ENCODE measurements around the gene SLC46A2.

The SLC46A2 gene

DNA sequence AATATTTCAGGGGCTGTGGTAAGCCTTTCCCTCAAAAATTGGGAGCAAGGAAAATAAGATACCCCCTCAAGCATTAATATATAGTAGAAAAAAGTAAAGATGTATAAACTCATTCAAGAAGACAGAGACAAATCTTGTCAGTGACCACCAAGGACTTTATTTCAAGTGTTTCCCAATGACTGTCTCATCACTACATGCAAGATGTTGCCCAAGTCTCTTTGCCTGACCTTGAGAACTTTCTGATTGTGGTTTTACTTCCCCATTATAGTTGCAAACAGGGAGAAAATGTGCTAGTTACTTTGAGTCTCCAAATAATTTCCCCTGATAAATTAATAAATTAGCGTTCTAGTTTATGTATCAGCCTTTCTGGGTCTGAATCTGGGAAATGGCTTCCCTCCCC, 4.0 kb upstream of the SLC46A2 start:
- Histone ChIP-seq H3K36me3 (no peaks in the 10 kb centered on the region), H3K9me3 (ENCODE audit: severe bottlenecking) (no peaks in the 10 kb centered on the region), H3K27ac (no peak overlapping the region), H3K27me3 (ENCODE audit: insufficient read depth, low read depth, severe bottlenecking) (no peaks in the 10 kb centered on the region), H3K4me3 (ENCODE audit: low read depth, low read length) (no peak overlapping the region)
- DNase-seq, result no peak
- TF ChIP-seq, protein P1, sequence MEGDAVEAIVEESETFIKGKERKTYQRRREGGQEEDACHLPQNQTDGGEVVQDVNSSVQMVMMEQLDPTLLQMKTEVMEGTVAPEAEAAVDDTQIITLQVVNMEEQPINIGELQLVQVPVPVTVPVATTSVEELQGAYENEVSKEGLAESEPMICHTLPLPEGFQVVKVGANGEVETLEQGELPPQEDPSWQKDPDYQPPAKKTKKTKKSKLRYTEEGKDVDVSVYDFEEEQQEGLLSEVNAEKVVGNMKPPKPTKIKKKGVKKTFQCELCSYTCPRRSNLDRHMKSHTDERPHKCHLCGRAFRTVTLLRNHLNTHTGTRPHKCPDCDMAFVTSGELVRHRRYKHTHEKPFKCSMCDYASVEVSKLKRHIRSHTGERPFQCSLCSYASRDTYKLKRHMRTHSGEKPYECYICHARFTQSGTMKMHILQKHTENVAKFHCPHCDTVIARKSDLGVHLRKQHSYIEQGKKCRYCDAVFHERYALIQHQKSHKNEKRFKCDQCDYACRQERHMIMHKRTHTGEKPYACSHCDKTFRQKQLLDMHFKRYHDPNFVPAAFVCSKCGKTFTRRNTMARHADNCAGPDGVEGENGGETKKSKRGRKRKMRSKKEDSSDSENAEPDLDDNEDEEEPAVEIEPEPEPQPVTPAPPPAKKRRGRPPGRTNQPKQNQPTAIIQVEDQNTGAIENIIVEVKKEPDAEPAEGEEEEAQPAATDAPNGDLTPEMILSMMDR (IDR thresholded peaks at IDR 0.05; ENCODE audit: low read depth, low read length), result no peak

DNA sequence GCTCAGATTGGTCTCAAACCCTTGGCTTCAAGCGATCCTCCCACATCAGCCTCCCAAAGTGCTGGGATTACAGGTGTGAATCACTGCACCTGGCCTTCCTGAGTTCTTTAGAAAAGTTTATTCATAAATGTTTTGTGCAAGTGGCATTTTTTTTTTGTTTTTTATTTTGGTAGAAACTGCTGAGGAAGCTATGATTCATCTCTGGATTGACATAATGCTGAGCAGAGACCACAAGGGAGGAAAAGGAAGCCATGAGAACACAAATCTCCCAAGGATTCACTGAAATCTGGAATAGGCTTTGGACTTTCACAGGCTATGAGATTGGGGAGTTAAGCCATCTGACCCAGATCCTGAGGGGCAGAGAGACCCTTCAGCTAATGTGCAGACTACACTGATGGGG, 3.4 kb upstream of the SLC46A2 start:
- DNase-seq, result no peak
- Histone ChIP-seq H3K27ac (no peak overlapping the region), H3K36me3 (no peaks in the 10 kb centered on the region), H3K27me3 (ENCODE audit: insufficient read depth, low read depth, severe bottlenecking) (no peaks in the 10 kb centered on the region), H3K9me3 (ENCODE audit: severe bottlenecking) (no peaks in the 10 kb centered on the region), H3K4me3 (ENCODE audit: low read depth, low read length) (no peak overlapping the region)
- TF ChIP-seq, protein P1 (IDR thresholded peaks at IDR 0.05; ENCODE audit: low read depth, low read length), result no peak

DNA sequence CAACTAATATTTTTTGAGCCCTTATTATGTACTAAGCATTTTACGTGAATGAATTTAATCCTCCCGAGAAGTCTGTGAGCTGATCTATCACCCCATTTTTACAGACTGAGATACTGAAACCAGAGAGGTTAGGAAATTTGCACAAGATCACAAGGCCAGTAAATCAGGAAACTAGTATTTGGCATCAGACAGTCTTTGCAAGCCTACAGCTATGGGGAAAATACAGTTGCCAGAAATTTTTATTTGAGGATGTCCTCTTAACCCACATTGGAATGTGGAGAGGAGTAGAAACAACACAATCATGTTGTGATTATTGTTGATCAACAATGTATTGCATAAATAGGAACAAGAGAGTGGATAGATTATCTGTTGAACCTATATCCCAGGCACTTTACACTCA, 2.3 kb upstream of the SLC46A2 start:
- H3K27me3 ChIP-seq (ENCODE audit: insufficient read depth, low read depth, severe bottlenecking), result no peaks in the 10 kb centered on the region
- H3K27ac ChIP-seq, result no peak overlapping the region
- no peak for DNase-seq
- H3K36me3 ChIP-seq, result no peaks in the 10 kb centered on the region
- no peak overlapping the region for H3K4me3 ChIP-seq (ENCODE audit: low read depth, low read length)
- TF ChIP-seq, protein P1 (IDR thresholded peaks at IDR 0.05; ENCODE audit: low read depth, low read length), result no peak
- no peaks in the 10 kb centered on the region for H3K9me3 ChIP-seq (ENCODE audit: severe bottlenecking)

GRCh38 chr9:112891521-112891920, 845 bp upstream of the SLC46A2 start:
- Histone ChIP-seq H3K27ac (no peak overlapping the region), H3K4me3 (ENCODE audit: low read depth, low read length) (no peak overlapping the region), H3K27me3 (ENCODE audit: insufficient read depth, low read depth, severe bottlenecking) (no peaks in the 10 kb centered on the region), H3K36me3 (no peaks in the 10 kb centered on the region), H3K9me3 (ENCODE audit: severe bottlenecking) (no peaks in the 10 kb centered on the region)
- TF ChIP-seq, protein P1 (IDR thresholded peaks at IDR 0.05; ENCODE audit: low read depth, low read length), result no peak
- no peak for DNase-seq

DNA sequence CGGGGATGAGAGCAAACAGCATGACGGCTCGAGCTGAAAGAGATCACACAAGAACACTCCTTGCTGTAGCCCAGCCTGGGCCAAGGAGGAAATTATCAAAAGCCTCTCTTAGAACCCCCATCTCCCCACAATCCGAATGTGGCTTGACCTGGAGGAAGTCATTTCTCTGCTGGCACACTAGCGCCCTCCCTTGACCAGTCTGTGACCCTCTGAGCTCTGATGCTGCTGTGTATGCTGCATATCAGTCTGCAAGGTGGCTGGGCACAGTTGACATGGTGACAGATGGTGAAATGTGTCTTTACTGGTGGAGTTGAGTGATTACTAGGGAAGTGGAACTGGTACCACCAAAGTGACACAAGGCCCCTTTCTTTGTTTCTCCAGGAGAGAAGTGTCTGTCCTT, 3.3 kb downstream of the SLC46A2 start:
- Histone ChIP-seq H3K9me3 (ENCODE audit: severe bottlenecking) (no peaks in the 10 kb centered on the region), H3K27me3 (ENCODE audit: insufficient read depth, low read depth, severe bottlenecking) (no peaks in the 10 kb centered on the region), H3K4me3 (ENCODE audit: low read depth, low read length) (no peak overlapping the region), H3K36me3 (no peaks in the 10 kb centered on the region), H3K27ac (no peak overlapping the region)
- TF ChIP-seq, protein P1 (IDR thresholded peaks at IDR 0.05; ENCODE audit: low read depth, low read length), result peak; percentile 80
- DNase-seq, result peak; percentile 30

DNA sequence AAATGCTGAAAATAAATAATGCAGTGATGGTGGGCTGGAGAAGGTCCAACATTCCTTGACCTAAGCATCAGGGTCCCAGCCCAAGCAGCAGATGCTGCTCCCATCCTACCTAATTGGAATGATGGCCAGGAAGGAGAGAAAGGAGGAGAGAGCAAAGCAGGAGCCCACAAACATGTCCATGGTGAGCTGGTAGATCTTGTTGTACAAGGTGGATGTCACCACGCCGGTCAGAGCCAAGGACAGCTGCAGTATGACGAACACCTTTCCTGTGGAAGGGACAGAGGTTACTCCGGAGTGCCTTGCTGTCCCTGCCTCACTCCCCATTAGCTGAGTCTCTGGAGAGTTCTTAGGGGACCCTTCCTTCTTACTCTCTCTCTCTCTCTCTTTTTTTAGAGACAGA, 4.3 kb downstream of the SLC46A2 start:
- no peaks in the 10 kb centered on the region for H3K9me3 ChIP-seq (ENCODE audit: severe bottlenecking)
- no peak for DNase-seq
- H3K36me3 ChIP-seq, result no peaks in the 10 kb centered on the region
- TF ChIP-seq, protein P1 (IDR thresholded peaks at IDR 0.05; ENCODE audit: low read depth, low read length), result no peak
- no peak overlapping the region for H3K27ac ChIP-seq
- no peak overlapping the region for H3K4me3 ChIP-seq (ENCODE audit: low read depth, low read length)
- no peaks in the 10 kb centered on the region for H3K27me3 ChIP-seq (ENCODE audit: insufficient read depth, low read depth, severe bottlenecking)

Measured in WERI-Rb-1 (cell line).